ENCODE data around the gene GSX1. TPM values are rescaled to one million over a fixed set of nuclear protein-coding genes. Genes with fewer than 3 reads are reported as not detected.
A peak's percentile ranks its signal among the peaks of the same experiment; 100 is the strongest.

GSX1 gene
- total and polyA plus RNA-seq, 2 donors (not counting 3 experiments of a cell fraction or from before 2014, with no cell fraction given), result not detected

DNA sequence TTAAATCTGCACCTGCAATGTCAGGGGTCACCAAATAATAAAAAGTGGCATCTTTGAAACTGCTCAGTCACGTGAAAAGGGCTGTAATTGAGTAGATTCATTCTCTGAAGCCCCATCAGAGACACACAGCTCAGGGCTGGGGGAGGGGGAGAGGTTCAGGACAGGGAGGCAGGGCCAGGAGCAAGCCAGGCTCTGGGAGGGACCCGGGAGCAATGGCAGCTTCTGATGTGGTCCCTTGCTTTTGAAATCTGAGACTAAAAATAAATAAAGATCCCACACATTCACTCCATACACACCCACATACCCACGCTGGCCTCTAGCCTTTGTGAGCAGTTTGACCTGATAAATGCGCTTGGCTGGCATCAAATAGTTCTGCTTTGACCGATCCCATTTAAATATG is 32.8 kb downstream of the GSX1 start:
- FAIRE-seq, result no peak
- H3K27me3 ChIP-seq (ENCODE audit: control insufficient read depth in 2 of 2, insufficient read depth in 2 of 2, low read length in 2 of 2), result peaks cover 35 to 43% of the 10 kb centered on the region in 2 experiments
- no peak overlapping the region for H3K4me2 ChIP-seq (ENCODE audit: insufficient read depth, low read length)
- no TSS peak for BruUV-seq (replicated peaks)
- POLR2A ChIA-PET, result no interaction called here
- H3K4me1 ChIP-seq (ENCODE audit: control insufficient read depth, extremely low read depth, insufficient read depth, low read length), result no peaks in the 10 kb centered on the region
- TF ChIP-seq POLR2A (IDR thresholded peaks at IDR 0.05; ENCODE audit: low read depth, low read length), result no peak
- no peak for TF ChIP-seq GATA2 (IDR thresholded peaks at IDR 0.05; ENCODE audit: insufficient read depth, insufficient read length, low read depth, low read length)
- TF ChIP-seq POLR2AphosphoS5 (IDR thresholded peaks at IDR 0.05; ENCODE audit: insufficient read depth, low read depth, low read length), result no peak
- H3K27ac ChIP-seq (ENCODE audit: insufficient read depth, low read depth, low read length), result no peak overlapping the region
- no peak overlapping the region for H2AFZ ChIP-seq (ENCODE audit: low read depth, low read length)
- H3K4me3 ChIP-seq (replicated peaks in 1 of 3; ENCODE audit: insufficient read depth in 1 of 3, low read depth in 1 of 3, low read length in 3 of 3), result no peak overlapping the region
- no peaks in the 10 kb centered on the region for H3K9me3 ChIP-seq (replicated peaks; ENCODE audit: control insufficient read depth, insufficient read depth, low read length)
- no peaks in the 10 kb centered on the region for H3K9me1 ChIP-seq (replicated peaks; ENCODE audit: control insufficient read depth, extremely low read depth, insufficient read depth, low read length)
- no peak overlapping the region for H3K9ac ChIP-seq (replicated peaks; ENCODE audit: extremely low read depth, insufficient read depth, low read length)
- intact Hi-C loops (cut with micrococcal nuclease), result loop anchor here (5.0 kb wide), 1 partner anchor 203 kb away; the partner anchor contains the start of genes LNX2 and POLR1D
- H4K20me1 ChIP-seq (replicated peaks; ENCODE audit: control insufficient read depth, extremely low read depth, insufficient read depth, low read length), result no peaks in the 10 kb centered on the region
- H3K36me3 ChIP-seq (ENCODE audit: control insufficient read depth in 2 of 2, extremely low read depth in 1 of 2, insufficient read depth in 2 of 2, low read length in 2 of 2), result no peaks in the 10 kb centered on the region
- dilution Hi-C loops (cut with MboI; ENCODE audit: extremely low pct_ligation_motif_present, low sequenced_read_pairs), result loop anchor here (25.0 kb wide), 1 partner anchor 288 kb away; no protein-coding TSS in a partner anchor
- no peaks in the 10 kb centered on the region for H3K79me2 ChIP-seq (ENCODE audit: control insufficient read depth, insufficient read depth, low read length)
- DNase-seq (ENCODE audit: low read depth, low spot score), result no peak
- CTCF ChIA-PET, result interaction anchor here (1.1 to 10.9 kb wide), 8 partner anchors 129 to 464 kb away, joined by 4 to 484 read pairs (median 90); partner anchors contain the start of gene URAD

DNA sequence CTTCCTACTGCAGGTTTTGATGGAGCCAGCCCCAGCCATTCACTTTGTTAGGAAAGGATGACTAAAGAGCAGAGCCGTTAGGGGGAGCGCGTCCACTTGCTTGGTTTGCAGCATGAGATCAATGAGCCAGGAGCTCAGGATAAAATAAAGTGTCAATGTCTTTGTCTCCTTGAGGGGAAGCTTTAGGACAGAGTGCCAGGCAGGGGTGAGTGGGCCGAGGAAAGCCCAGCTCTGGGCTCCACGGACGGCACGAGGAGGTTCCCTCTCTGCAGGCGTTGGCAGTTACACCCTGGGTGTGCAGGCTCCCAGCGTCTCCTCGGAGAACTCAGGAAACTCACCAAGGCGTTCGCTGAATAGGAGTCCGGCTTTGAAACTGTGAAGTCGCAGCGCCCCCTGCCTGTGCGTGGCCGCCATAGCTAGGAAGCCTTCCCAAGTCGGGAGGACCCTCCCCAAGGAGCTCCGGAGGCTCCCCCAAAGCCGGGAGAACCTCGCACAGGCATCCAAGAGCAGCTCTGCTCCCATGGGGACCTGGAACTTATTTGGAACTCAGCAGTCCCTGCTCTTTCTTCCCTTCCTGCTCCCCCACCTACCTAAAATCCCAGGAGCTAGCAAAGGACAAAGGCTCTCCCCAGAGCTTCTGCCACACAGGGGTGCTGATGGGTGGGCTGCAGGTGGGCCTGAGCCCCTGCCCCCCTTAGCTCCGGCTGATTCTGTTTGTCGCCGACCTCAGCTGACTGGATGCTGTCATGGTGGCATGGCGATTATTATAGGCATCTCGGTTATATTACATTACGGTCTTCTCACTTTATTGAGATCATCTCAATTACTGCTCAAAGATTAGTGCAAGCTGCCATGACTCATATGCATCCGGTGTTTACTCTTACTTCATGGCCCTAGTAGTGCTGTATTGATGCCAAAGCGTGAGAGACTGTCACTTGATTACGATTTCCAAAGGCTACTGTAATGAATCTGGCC is 34.4 kb downstream of the GSX1 start:
- H3K4me1 ChIP-seq (ENCODE audit: control insufficient read depth, extremely low read depth, insufficient read depth, low read length), result no peaks in the 10 kb centered on the region
- peak overlapping the region; percentile 72 for H3K4me2 ChIP-seq (ENCODE audit: insufficient read depth, low read length)
- H3K79me2 ChIP-seq (ENCODE audit: control insufficient read depth, insufficient read depth, low read length), result no peaks in the 10 kb centered on the region
- peak overlapping the region in 1 of 3 experiments; percentile 30 for H3K4me3 ChIP-seq (replicated peaks in 1 of 3; ENCODE audit: insufficient read depth in 1 of 3, low read depth in 1 of 3, low read length in 3 of 3)
- no peaks in the 10 kb centered on the region for H3K9me1 ChIP-seq (replicated peaks; ENCODE audit: control insufficient read depth, extremely low read depth, insufficient read depth, low read length)
- TF ChIP-seq, protein P1, sequence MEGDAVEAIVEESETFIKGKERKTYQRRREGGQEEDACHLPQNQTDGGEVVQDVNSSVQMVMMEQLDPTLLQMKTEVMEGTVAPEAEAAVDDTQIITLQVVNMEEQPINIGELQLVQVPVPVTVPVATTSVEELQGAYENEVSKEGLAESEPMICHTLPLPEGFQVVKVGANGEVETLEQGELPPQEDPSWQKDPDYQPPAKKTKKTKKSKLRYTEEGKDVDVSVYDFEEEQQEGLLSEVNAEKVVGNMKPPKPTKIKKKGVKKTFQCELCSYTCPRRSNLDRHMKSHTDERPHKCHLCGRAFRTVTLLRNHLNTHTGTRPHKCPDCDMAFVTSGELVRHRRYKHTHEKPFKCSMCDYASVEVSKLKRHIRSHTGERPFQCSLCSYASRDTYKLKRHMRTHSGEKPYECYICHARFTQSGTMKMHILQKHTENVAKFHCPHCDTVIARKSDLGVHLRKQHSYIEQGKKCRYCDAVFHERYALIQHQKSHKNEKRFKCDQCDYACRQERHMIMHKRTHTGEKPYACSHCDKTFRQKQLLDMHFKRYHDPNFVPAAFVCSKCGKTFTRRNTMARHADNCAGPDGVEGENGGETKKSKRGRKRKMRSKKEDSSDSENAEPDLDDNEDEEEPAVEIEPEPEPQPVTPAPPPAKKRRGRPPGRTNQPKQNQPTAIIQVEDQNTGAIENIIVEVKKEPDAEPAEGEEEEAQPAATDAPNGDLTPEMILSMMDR (IDR thresholded peaks at IDR 0.05; ENCODE audit: extremely low read depth in 1 of 2, insufficient read depth in 1 of 2, low read depth in 1 of 2, low read length in 2 of 2), result peak; percentile 85 to 93
- TF ChIP-seq POLR2AphosphoS5 (IDR thresholded peaks at IDR 0.05; ENCODE audit: insufficient read depth, low read depth, low read length), result no peak
- peak; percentile 14 for TF ChIP-seq FOS (IDR thresholded peaks at IDR 0.05; ENCODE audit: borderline replicate concordance, insufficient read depth, low read length)
- TF ChIP-seq JUN (IDR thresholded peaks at IDR 0.05; ENCODE audit: borderline replicate concordance, insufficient read depth, insufficient read length, low read depth), result no peak
- TF ChIP-seq, protein P2, sequence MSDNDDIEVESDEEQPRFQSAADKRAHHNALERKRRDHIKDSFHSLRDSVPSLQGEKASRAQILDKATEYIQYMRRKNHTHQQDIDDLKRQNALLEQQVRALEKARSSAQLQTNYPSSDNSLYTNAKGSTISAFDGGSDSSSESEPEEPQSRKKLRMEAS (IDR thresholded peaks at IDR 0.05; ENCODE audit: insufficient read depth, insufficient read length), result no peak
- no peak for TF ChIP-seq GATA2 (IDR thresholded peaks at IDR 0.05; ENCODE audit: insufficient read depth, insufficient read length, low read depth, low read length)
- TF ChIP-seq POLR2A (IDR thresholded peaks at IDR 0.05; ENCODE audit: low read depth, low read length), result no peak
- no peak for TF ChIP-seq EZH2 (IDR thresholded peaks at IDR 0.05; ENCODE audit: borderline replicate concordance, low read depth, low read length, severe bottlenecking)
- no peak for TF ChIP-seq MYC (IDR thresholded peaks at IDR 0.05; ENCODE audit: low read depth, low read length)
- no peak overlapping the region for H3K9ac ChIP-seq (replicated peaks; ENCODE audit: extremely low read depth, insufficient read depth, low read length)
- peaks cover 28 to 44% of the 10 kb centered on the region in 2 experiments for H3K27me3 ChIP-seq (ENCODE audit: control insufficient read depth in 2 of 2, insufficient read depth in 2 of 2, low read length in 2 of 2)
- DNase-seq (ENCODE audit: low read depth, low spot score) (peak; percentile 88), FAIRE-seq (peak; percentile 83)
- peak overlapping the region; percentile 90 for H2AFZ ChIP-seq (ENCODE audit: low read depth, low read length)
- H3K9me3 ChIP-seq (replicated peaks; ENCODE audit: control insufficient read depth, insufficient read depth, low read length), result no peaks in the 10 kb centered on the region
- ChIA-PET POLR2A (no interaction called here), CTCF (interaction anchor here (0.5 to 10.9 kb wide), 89 partner anchors 8 to 953 kb away, joined by 3 to 484 read pairs (median 5); partner anchors contain the start of genes LNX2, MTIF3 and URAD)
- BruUV-seq (replicated peaks), result no TSS peak
- no peaks in the 10 kb centered on the region for H3K36me3 ChIP-seq (ENCODE audit: control insufficient read depth in 2 of 2, extremely low read depth in 1 of 2, insufficient read depth in 2 of 2, low read length in 2 of 2)
- intact Hi-C loops (cut with micrococcal nuclease), result loop anchor here (1.0 to 5.0 kb wide), 9 partner anchors 56 to 841 kb away; partner anchors contain the start of genes LNX2 and POLR1D
- no peaks in the 10 kb centered on the region for H4K20me1 ChIP-seq (replicated peaks; ENCODE audit: control insufficient read depth, extremely low read depth, insufficient read depth, low read length)
- dilution Hi-C loops (cut with MboI; ENCODE audit: extremely low pct_ligation_motif_present, low sequenced_read_pairs), result loop anchor here (25.0 kb wide), 1 partner anchor 289 kb away; no protein-coding TSS in a partner anchor
- no peak overlapping the region for H3K27ac ChIP-seq (ENCODE audit: insufficient read depth, low read depth, low read length)

Measured in endothelial cell of umbilical vein (primary cell).